Stimulated activated CD8-positive, alpha-beta memory T cell treated with anti-CD3 and anti-CD28 coated beads, Interleukin-2, amount 100 ng/mL, for 1 hour (primary cell): Measurements from ENCODE around the gene AKT1S1.

Source experiments
- DNase-seq, 2 donors: peaks; one replicate each; pipeline ENCODE4 v3.0.0-alpha.2; 2020; ENCODE audit warnings: low read depth in 2 of 2

AKT1S1 gene

GRCh38 chr19:49869009-49869483, 8.1 kb downstream of the AKT1S1 start:
- DNase-seq = no peak

- DNase-seq = peak; percentile 69 to 85
These were observed 10.0 kb downstream of the AKT1S1 start, which contains the start of gene PNKP for GRCh38 chr19:49866933-49867782. PNKP (minus strand) TSS chr19:49867576; CDS start chr19:49867204, 372 bp downstream.

GRCh38 chr19:49864890-49865289, 12.3 kb downstream of the AKT1S1 start:
- DNase-seq = no peak

- no peak for DNase-seq
These were observed 13.2 kb downstream of the AKT1S1 start for GRCh38 chr19:49863935-49864320.

- no peak for DNase-seq
These were observed 13.8 kb downstream of the AKT1S1 start for GRCh38 chr19:49863254-49863934.

GRCh38 chr19:49862391-49863253, 14.5 kb downstream of the AKT1S1 start:
- no peak for DNase-seq

- DNase-seq = no peak
These were observed 15.4 kb downstream of the AKT1S1 start for GRCh38 chr19:49861541-49862378.

- no peak for DNase-seq
These were observed 16.0 kb downstream of the AKT1S1 start for GRCh38 chr19:49861107-49861506.

GRCh38 chr19:49860336-49861102, 16.6 kb downstream of the AKT1S1 start:
- no peak for DNase-seq

GRCh38 chr19:49859682-49860335, 17.3 kb downstream of the AKT1S1 start:
- no peak for DNase-seq

- no peak for DNase-seq
These were observed 18.8 kb downstream of the AKT1S1 start for GRCh38 chr19:49858088-49858985.

GRCh38 chr19:49857838-49858087, 19.4 kb downstream of the AKT1S1 start:
- no peak for DNase-seq

- DNase-seq = no peak
These were observed 19.9 kb downstream of the AKT1S1 start for GRCh38 chr19:49857061-49857837.

GRCh38 chr19:49856574-49857021, 20.6 kb downstream of the AKT1S1 start:
- DNase-seq = no peak

- no peak for DNase-seq
These were observed 21.2 kb downstream of the AKT1S1 start for GRCh38 chr19:49855676-49856573.

- DNase-seq = no peak
These were observed 21.9 kb downstream of the AKT1S1 start for GRCh38 chr19:49855277-49855675.
